ENCODE measurements around the gene PTGFRN.

GRCh38 chr1:117029685-117030084 lies 120.0 kb downstream of the PTGFRN start:
- no peak for TF ChIP-seq CTCF (IDR thresholded peaks at IDR 0.05)
- no peak for TF ChIP-seq EP300 (IDR thresholded peaks at IDR 0.05)
- TF ChIP-seq POLR2A (IDR thresholded peaks at IDR 0.05): no peak
- TF ChIP-seq POLR2AphosphoS5 (IDR thresholded peaks at IDR 0.05): no peak

All from sigmoid colon (tissue), 4 donors.